A549 (cell line): ENCODE results near the gene BAHCC1. TPM values are rescaled to one million over a fixed set of nuclear protein-coding genes. Genes with fewer than 3 reads are reported as not detected.

Experiments
- ATAC-seq, 2 experiments: fragments of 200-7000 bp in 1 of 2; fragments of >200 bp in 1 of 2; cut with Nextera tagmentation in 1 of 2; cut with Tn5 transposase in 1 of 2; 3 replicates each; pipeline versions ENCODE4 v1.8.0 to v1.9.1; 2018 to 2020; ENCODE audit warnings: mild to moderate bottlenecking in 1 of 2, moderate library complexity in 1 of 2
- CTCF ChIA-PET: fragments of 300-600 bp; sonication (Branson Sonifier 250); formaldehyde crosslinking; extraction: SDS; loops from one replicate; lab custom pipeline; 2021; ENCODE audit warnings: antibody characterized with exemption, inconsistent platforms; lab: Yijun Ruan, JAX
- POLR2A ChIA-PET: fragments of 350-600 bp; formaldehyde crosslinking; extraction: SDS; loops from one replicate; lab custom pipeline; 2021; ENCODE audit warnings: antibody characterized with exemption, inconsistent platforms; lab: Yijun Ruan, JAX
- DNase-seq, 2 experiments: peaks; one replicate each; pipeline versions ENCODE4 v3.0.0 to v3.0.0-alpha.2; 2011 to 2016; ENCODE audit warnings: low read depth in 1 of 2, low spot score in 1 of 2
- FAIRE-seq: peaks from 2 replicates; lab custom pipeline; 2011; peaks lifted over from hg19 to GRCh38; lab: Jason Lieb, UNC
- H3K27ac ChIP-seq, 2 experiments: fragments of >200 bp; sonication (Bioruptor Twin); formaldehyde crosslinking; 3 replicates each; pipeline ENCODE4 v1.5.1; 2016 to 2017
- H3K4me1 ChIP-seq: fragments of >200 bp; sonication (Bioruptor Twin); formaldehyde crosslinking; 3 replicates; pipeline ENCODE4 v1.6.1; 2016
- H3K4me2 ChIP-seq: fragments of >200 bp; sonication (Bioruptor Twin); formaldehyde crosslinking; 3 replicates; pipeline ENCODE4 v1.6.1; 2016
- H3K4me3 ChIP-seq: fragments of >200 bp; sonication (Bioruptor Twin); formaldehyde crosslinking; 3 replicates; pipeline ENCODE4 v1.5.1; 2016
- H3K9me3 ChIP-seq: fragments of >200 bp; sonication (Bioruptor Twin); formaldehyde crosslinking; 3 replicates; pipeline ENCODE4 v1.6.1; 2016
- BHLHE40 ChIP-seq: IDR thresholded peaks from 2 replicates; pipeline ENCODE4 v1.6.1; 2012; ENCODE audit warnings: low read depth, low read length, inconsistent platforms
- CHD2 ChIP-seq: fragments of 150-350 bp; IDR thresholded peaks from 2 replicates; pipeline ENCODE4 v1.6.1; 2014; ENCODE audit warnings: low read length; ENCODE audit not compliant: partially characterized antibody
- EP300 ChIP-seq, 2 experiments: fragments of >200 bp; sonication (Bioruptor Twin); formaldehyde crosslinking; IDR thresholded peaks; 2 replicates in 1 of 2; 3 replicates in 1 of 2; pipeline ENCODE4 v1.6.1; 2016 to 2017
- FOSL2 ChIP-seq, 2 experiments: fragments of 450-650 bp in 1 of 2; fragments of >200 bp in 1 of 2; sonication (Bioruptor Twin) in 1 of 2; formaldehyde crosslinking; IDR thresholded peaks; 2 replicates each; pipeline versions ENCODE4 v1.5.0 to v1.6.1; 2016 to 2020; ENCODE audit warnings: mild to moderate bottlenecking in 1 of 2, moderate library complexity in 1 of 2
- GATA3 ChIP-seq: IDR thresholded peaks from 2 replicates; pipeline ENCODE4 v1.6.1; 2012; ENCODE audit warnings: borderline replicate concordance
- HDAC2 ChIP-seq: fragments of 200-600 bp; sonication (generic); IDR thresholded peaks from 2 replicates; pipeline ENCODE4 v1.6.1; 2016
- HOXA7 ChIP-seq: fragments of 250-450 bp; sonication (Bioruptor Pico); IDR thresholded peaks from 2 replicates; pipeline ENCODE4 v1.5.0; 2020; ENCODE audit warnings: mild to moderate bottlenecking, moderate library complexity
- HOXB13 ChIP-seq: fragments of 250-450 bp; sonication (Bioruptor Pico); IDR thresholded peaks from 2 replicates; pipeline ENCODE4 v1.5.0; 2020; ENCODE audit warnings: low read depth, mild to moderate bottlenecking, moderate library complexity
- HOXB5 ChIP-seq: fragments of 250-450 bp; sonication (Bioruptor Pico); IDR thresholded peaks from 2 replicates; pipeline ENCODE4 v1.5.0; 2020; ENCODE audit warnings: mild to moderate bottlenecking, moderate library complexity
- JUN ChIP-seq, 2 experiments: fragments of >200 bp; sonication (Bioruptor Twin); formaldehyde crosslinking; IDR thresholded peaks; 2 replicates in 1 of 2; 3 replicates in 1 of 2; pipeline ENCODE4 v1.6.1; 2016 to 2017
- JUNB ChIP-seq: fragments of >200 bp; sonication (Bioruptor Twin); formaldehyde crosslinking; IDR thresholded peaks from 2 replicates; pipeline ENCODE4 v1.6.1; 2016
- MAZ ChIP-seq: fragments of 150-350 bp; IDR thresholded peaks from 2 replicates; pipeline ENCODE4 v1.6.1; 2014; ENCODE audit warnings: antibody characterized with exemption, low read depth, low read length, borderline replicate concordance
- MYC ChIP-seq: IDR thresholded peaks from 2 replicates; pipeline ENCODE4 v1.6.1; 2012; ENCODE audit warnings: mild to moderate bottlenecking, inconsistent platforms, low read length, improper control_type of control experiment, borderline replicate concordance
- NFE2L2 ChIP-seq: fragments of 150-350 bp; conservative IDR thresholded peaks from 2 replicates; pipeline ENCODE4 v1.6.1; 2014; ENCODE audit warnings: low read length
- RAD21 ChIP-seq, 2 experiments: fragments of >200 bp in 1 of 2; sonication (Bioruptor Twin) in 1 of 2; formaldehyde crosslinking in 1 of 2; IDR thresholded peaks in 1 of 2; conservative IDR thresholded peaks in 1 of 2; 2 replicates in 1 of 2; 3 replicates in 1 of 2; pipeline ENCODE4 v1.6.1; 2012 to 2018; ENCODE audit warnings: inconsistent platforms in 1 of 2
- RCOR1 ChIP-seq: fragments of 150-350 bp; IDR thresholded peaks from 2 replicates; pipeline ENCODE4 v1.6.1; 2014; ENCODE audit warnings: antibody characterized with exemption, low read length, low read depth
- RFX5 ChIP-seq: fragments of 450-650 bp; IDR thresholded peaks from 2 replicates; pipeline ENCODE4 v1.7.1; 2014; ENCODE audit warnings: antibody characterized with exemption, mild to moderate bottlenecking, moderate library complexity
- SMC3 ChIP-seq: fragments of >200 bp; sonication (Bioruptor Twin); formaldehyde crosslinking; IDR thresholded peaks from 3 replicates; pipeline ENCODE4 v1.6.1; 2018; ENCODE audit warnings: inconsistent platforms
- TFCP2L1 ChIP-seq: fragments of 250-450 bp; sonication (Bioruptor Pico); IDR thresholded peaks from 2 replicates; pipeline ENCODE4 v1.5.0; 2021; ENCODE audit warnings: mild to moderate bottlenecking
- ZC3H11A ChIP-seq: fragments of 450-650 bp; IDR thresholded peaks from 2 replicates; pipeline ENCODE4 v1.6.1; 2014; ENCODE audit warnings: antibody characterized with exemption, mild to moderate bottlenecking
- ZSCAN20 ChIP-seq: fragments of 250-450 bp; sonication (Bioruptor Pico); IDR thresholded peaks from 2 replicates; pipeline ENCODE4 v1.8.0; 2022; ENCODE audit warnings: mild to moderate bottlenecking, moderate library complexity
- WGBS: methylation state at CpG from one replicate; pipeline ENCODE4 v1.1.6; 2017; ENCODE audit errors: missing lambda C conversion rate; 5-methylcytosine and 5-hydroxymethylcytosine counted together
- polyA plus RNA-seq, 4 experiments: library from polyadenylated mRNA; depleted of rRNA in 3 of 4; stranded (reverse); fragments of >200 nt; fragmentation: RNase III in 1 of 4; extraction: RNeasy Plus Mini Kit Qiagen cat#74134 plus additional on column Dnase treatment in 1 of 4; gene quantifications; 2 replicates in 3 of 4; 3 replicates in 1 of 4; pipeline ENCODE4 v1.2.3, GENCODE V29; 2011 to 2017
- TF ChIP-seq, protein P1 (sequence below): fragments of 250-450 bp; sonication (Bioruptor Pico); IDR thresholded peaks from 2 replicates; pipeline ENCODE4 v1.5.0; 2021; ENCODE audit warnings: mild to moderate bottlenecking, moderate library complexity, borderline replicate concordance
- TF ChIP-seq, protein P2 (sequence below): IDR thresholded peaks from 2 replicates; pipeline ENCODE4 v1.6.1; 2012
- TF ChIP-seq, protein P3 (sequence below): IDR thresholded peaks from 2 replicates; pipeline ENCODE4 v1.6.1; 2012
- TF ChIP-seq, protein P4 (sequence below): fragments of 150-350 bp; IDR thresholded peaks from 2 replicates; pipeline ENCODE4 v1.6.1; 2014; ENCODE audit warnings: low read depth, mild to moderate bottlenecking, low read length
- TF ChIP-seq, protein P5 (sequence below): fragments of >200 bp; sonication (Bioruptor Twin); formaldehyde crosslinking; IDR thresholded peaks from 2 replicates; pipeline ENCODE4 v1.6.1; 2016
- TF ChIP-seq, protein P6 (sequence below): fragments of >200 bp; sonication (Bioruptor Twin); formaldehyde crosslinking; IDR thresholded peaks from 3 replicates; pipeline ENCODE4 v1.6.1; 2016

Gene BAHCC1
- polyA plus RNA-seq, 2 of the 4 experiments (the other 2 are of a cell fraction): 2.6 to 5.8 TPM

DNA sequence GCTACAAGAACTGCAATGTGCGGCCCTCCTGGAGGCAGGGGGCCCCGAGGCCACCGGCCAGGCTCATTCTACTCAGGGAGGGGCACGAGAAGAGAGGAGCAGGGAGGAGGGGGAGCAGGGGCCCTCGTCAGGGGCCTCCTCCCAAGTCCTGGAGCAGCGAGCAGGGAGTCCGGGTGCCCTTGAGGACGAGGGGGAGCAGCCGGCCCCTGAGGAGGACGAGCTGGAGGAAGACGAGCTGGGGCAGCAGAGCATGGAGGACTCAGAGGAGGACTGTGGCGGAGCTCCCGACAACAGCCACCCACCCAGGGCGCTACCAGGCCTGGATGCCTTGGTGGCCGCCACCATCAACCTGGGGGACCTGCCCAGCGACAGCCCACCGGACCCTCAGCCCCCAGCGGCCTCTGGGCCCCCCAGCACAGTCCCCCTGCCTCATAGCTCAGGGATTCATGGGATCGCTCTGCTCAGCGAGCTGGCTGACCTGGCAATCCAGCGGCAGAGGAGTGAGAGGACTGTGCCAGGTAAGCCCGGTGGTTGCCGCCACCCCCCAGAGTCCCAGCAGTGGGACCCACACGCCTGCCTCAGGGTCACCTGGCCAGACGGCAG, 52.2 kb downstream of the BAHCC1 start:
- Histone ChIP-seq H3K27ac (no peak overlapping the region), H3K4me1 (no peaks in the 10 kb centered on the region), H3K4me2 (no peak overlapping the region), H3K4me3 (no peak overlapping the region), H3K9me3 (no peaks in the 10 kb centered on the region)
- DNase-seq (no peak), ATAC-seq (no peak), FAIRE-seq (no peak)
- CTCF ChIA-PET: interaction anchor here (0.6 to 2.1 kb wide), 7 partner anchors 7 to 138 kb away, joined by 3 to 11 read pairs (median 3); no protein-coding TSS in a partner anchor
- WGBS: 84% methylated on average over 13 of the region's 25 CpGs
- no peak for TF ChIP-seq BHLHE40
- TF ChIP-seq, protein P1, sequence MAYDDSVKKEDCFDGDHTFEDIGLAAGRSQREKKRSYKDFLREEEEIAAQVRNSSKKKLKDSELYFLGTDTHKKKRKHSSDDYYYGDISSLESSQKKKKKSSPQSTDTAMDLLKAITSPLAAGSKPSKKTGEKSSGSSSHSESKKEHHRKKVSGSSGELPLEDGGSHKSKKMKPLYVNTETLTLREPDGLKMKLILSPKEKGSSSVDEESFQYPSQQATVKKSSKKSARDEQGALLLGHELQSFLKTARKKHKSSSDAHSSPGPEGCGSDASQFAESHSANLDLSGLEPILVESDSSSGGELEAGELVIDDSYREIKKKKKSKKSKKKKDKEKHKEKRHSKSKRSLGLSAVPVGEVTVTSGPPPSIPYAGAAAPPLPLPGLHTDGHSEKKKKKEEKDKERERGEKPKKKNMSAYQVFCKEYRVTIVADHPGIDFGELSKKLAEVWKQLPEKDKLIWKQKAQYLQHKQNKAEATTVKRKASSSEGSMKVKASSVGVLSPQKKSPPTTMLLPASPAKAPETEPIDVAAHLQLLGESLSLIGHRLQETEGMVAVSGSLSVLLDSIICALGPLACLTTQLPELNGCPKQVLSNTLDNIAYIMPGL (CRISPR knock-in tag): no peak
- no peak for TF ChIP-seq HOXB5 (CRISPR knock-in tag)
- POLR2A ChIA-PET: no interaction called here

DNA sequence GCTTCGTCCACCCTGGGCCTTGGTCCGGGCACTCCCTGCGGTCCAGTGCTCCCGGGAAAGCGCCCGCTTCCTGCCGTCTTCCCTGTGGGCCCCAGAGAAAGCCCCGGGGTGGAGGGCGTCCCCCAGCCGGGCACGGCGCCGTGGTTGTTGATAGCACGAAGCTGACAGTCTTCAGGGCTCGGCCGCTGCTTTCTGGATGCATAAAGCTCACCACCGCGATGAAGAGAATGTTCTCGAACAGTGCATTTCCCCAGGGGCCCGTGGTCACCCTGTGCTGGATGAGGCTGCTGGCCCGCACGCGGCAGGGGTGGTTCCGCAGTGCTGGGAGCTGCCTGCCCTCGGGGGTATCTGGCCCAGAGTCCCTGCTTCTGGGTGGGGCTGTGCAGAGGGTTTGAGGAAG, 53.2 kb downstream of the BAHCC1 start:
- CTCF ChIA-PET: interaction anchor here (0.9 to 2.1 kb wide), 5 partner anchors 8 to 119 kb away, joined by 3 to 11 read pairs (median 4); no protein-coding TSS in a partner anchor
- ATAC-seq (no peak), FAIRE-seq (no peak)

DNA sequence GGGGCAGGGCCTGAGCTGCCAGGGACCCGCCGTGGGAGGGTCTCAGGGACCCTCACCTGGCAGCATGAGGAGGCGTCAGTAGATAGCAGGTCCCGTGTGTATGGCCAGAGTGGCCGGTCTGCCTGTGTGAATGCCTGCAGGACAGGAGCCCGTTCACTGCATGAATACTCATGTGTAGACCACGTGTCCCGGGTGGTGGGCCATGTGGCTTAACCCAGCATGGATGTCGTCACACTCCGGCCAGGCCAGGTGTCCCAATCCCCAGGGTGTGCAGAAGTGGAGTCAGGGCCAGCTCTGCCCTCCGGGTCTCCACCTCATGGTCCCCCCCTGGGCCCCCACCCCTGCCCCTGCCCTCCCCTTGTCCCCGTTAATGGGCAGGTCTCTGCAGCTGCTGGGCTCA, 53.7 kb downstream of the BAHCC1 start:
- no peak overlapping the region for H3K4me3 ChIP-seq
- no peak overlapping the region for H3K27ac ChIP-seq
- DNase-seq (no peak), FAIRE-seq (no peak), ATAC-seq (no peak)
- POLR2A ChIA-PET: no interaction called here
- no peaks in the 10 kb centered on the region for H3K9me3 ChIP-seq
- H3K4me1 ChIP-seq: no peaks in the 10 kb centered on the region
- H3K4me2 ChIP-seq: no peak overlapping the region
- CTCF ChIA-PET: interaction anchor here (0.5 to 2.1 kb wide), 5 partner anchors 9 to 50 kb away, joined by 3 to 11 read pairs (median 4); no protein-coding TSS in a partner anchor
- no peak for TF ChIP-seq NFE2L2
- no peak for TF ChIP-seq RFX5
- no peak for TF ChIP-seq SMC3
- no peak for TF ChIP-seq FOSL2 (IDR thresholded peaks at IDR 0.05)
- TF ChIP-seq FOSL2 (CRISPR knock-in tag; IDR thresholded peaks at IDR 0.05): no peak
- TF ChIP-seq MYC: no peak
- no peak for TF ChIP-seq HOXB5 (CRISPR knock-in tag)
- TF ChIP-seq MAZ: no peak
- TF ChIP-seq ZSCAN20 (CRISPR knock-in tag): no peak
- TF ChIP-seq HOXB13 (CRISPR knock-in tag): no peak
- no peak for TF ChIP-seq JUNB
- TF ChIP-seq, protein P2, sequence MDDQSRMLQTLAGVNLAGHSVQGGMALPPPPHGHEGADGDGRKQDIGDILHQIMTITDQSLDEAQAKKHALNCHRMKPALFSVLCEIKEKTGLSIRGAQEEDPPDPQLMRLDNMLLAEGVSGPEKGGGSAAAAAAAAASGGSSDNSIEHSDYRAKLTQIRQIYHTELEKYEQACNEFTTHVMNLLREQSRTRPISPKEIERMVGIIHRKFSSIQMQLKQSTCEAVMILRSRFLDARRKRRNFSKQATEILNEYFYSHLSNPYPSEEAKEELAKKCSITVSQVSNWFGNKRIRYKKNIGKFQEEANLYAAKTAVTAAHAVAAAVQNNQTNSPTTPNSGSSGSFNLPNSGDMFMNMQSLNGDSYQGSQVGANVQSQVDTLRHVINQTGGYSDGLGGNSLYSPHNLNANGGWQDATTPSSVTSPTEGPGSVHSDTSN: no peak
- WGBS: 85% methylated on average over 11 of the region's 12 CpGs

More for the DNA sequence above, 53.2 kb downstream of the BAHCC1 start:
- Histone ChIP-seq H3K4me3 (no peak overlapping the region), H3K4me1 (no peaks in the 10 kb centered on the region), H3K9me3 (no peaks in the 10 kb centered on the region), H3K27ac (no peak overlapping the region), H3K4me2 (no peak overlapping the region)
- POLR2A ChIA-PET: no interaction called here
- DNase-seq: no peak
- 90% methylated on average over 20 of the region's 25 CpGs for WGBS
- TF ChIP-seq RFX5: no peak
- TF ChIP-seq, protein P3, sequence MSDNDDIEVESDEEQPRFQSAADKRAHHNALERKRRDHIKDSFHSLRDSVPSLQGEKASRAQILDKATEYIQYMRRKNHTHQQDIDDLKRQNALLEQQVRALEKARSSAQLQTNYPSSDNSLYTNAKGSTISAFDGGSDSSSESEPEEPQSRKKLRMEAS: no peak
- TF ChIP-seq BHLHE40: no peak
- TF ChIP-seq, protein P4, sequence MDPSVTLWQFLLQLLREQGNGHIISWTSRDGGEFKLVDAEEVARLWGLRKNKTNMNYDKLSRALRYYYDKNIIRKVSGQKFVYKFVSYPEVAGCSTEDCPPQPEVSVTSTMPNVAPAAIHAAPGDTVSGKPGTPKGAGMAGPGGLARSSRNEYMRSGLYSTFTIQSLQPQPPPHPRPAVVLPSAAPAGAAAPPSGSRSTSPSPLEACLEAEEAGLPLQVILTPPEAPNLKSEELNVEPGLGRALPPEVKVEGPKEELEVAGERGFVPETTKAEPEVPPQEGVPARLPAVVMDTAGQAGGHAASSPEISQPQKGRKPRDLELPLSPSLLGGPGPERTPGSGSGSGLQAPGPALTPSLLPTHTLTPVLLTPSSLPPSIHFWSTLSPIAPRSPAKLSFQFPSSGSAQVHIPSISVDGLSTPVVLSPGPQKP: no peak
- no peak for TF ChIP-seq JUN (IDR thresholded peaks at IDR 0.05)
- no peak for TF ChIP-seq HDAC2
- TF ChIP-seq, protein P5, sequence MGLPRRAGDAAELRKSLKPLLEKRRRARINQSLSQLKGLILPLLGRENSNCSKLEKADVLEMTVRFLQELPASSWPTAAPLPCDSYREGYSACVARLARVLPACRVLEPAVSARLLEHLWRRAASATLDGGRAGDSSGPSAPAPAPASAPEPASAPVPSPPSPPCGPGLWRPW: no peak
- TF ChIP-seq RCOR1: no peak
- TF ChIP-seq, protein P2: no peak
- no peak for TF ChIP-seq CHD2
- no peak for TF ChIP-seq GATA3
- TF ChIP-seq JUNB: no peak
- no peak for TF ChIP-seq TFCP2L1 (CRISPR knock-in tag)
- no peak for TF ChIP-seq RAD21 (conservative IDR thresholded peaks at IDR 0.05 in 1 of 2, IDR thresholded peaks at IDR 0.05 in 1 of 2)
- TF ChIP-seq, protein P6, sequence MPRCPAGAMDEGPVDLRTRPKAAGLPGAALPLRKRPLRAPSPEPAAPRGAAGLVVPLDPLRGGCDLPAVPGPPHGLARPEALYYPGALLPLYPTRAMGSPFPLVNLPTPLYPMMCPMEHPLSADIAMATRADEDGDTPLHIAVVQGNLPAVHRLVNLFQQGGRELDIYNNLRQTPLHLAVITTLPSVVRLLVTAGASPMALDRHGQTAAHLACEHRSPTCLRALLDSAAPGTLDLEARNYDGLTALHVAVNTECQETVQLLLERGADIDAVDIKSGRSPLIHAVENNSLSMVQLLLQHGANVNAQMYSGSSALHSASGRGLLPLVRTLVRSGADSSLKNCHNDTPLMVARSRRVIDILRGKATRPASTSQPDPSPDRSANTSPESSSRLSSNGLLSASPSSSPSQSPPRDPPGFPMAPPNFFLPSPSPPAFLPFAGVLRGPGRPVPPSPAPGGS: no peak
- TF ChIP-seq ZC3H11A: no peak
- TF ChIP-seq HOXA7 (CRISPR knock-in tag): no peak
- no peak for TF ChIP-seq EP300 (IDR thresholded peaks at IDR 0.05)
- no peak for TF ChIP-seq SMC3
